MM.1S (cell line): ENCODE results near the gene ECPAS.

Source experiments
- DNase-seq: peaks from one replicate; pipeline ENCODE4 v3.0.0-alpha.2; 2015
- H2AFZ ChIP-seq: fragments of 300-600 bp; sonication (generic); 2 replicates; pipeline ENCODE4 v1.6.0; 2016; ENCODE audit warnings: antibody characterized with exemption, low read length
- H3F3A ChIP-seq: fragments of 300-600 bp; sonication (generic); 2 replicates; pipeline ENCODE4 v1.6.1; 2016; ENCODE audit warnings: mild to moderate bottlenecking, antibody characterized with exemption, low read length, moderate library complexity, mixed read lengths; ENCODE audit not compliant: insufficient read depth
- H3K27ac ChIP-seq: fragments of 300-600 bp; sonication (generic); 2 replicates; pipeline ENCODE4 v1.5.1; 2016; ENCODE audit warnings: mild to moderate bottlenecking, low read length
- H3K27me3 ChIP-seq: fragments of 300-600 bp; sonication (generic); replicated peaks from 2 replicates; pipeline ENCODE4 v1.6.0; 2016; ENCODE audit warnings: low read length; ENCODE audit not compliant: insufficient read depth
- H3K36me3 ChIP-seq: fragments of 300-600 bp; sonication (generic); replicated peaks from 2 replicates; pipeline ENCODE4 v1.6.1; 2016; ENCODE audit warnings: mild to moderate bottlenecking, low read length, mixed read lengths; ENCODE audit not compliant: insufficient read depth
- H3K4me1 ChIP-seq: fragments of 300-600 bp; sonication (generic); 2 replicates; pipeline ENCODE4 v1.6.1; 2016; ENCODE audit warnings: low read length, mixed read lengths
- H3K4me2 ChIP-seq: fragments of 300-600 bp; sonication (generic); 2 replicates; pipeline ENCODE4 v1.6.0; 2016; ENCODE audit warnings: low read depth, low read length
- H3K4me3 ChIP-seq: fragments of 300-600 bp; sonication (generic); 2 replicates; pipeline ENCODE4 v1.5.1; 2016; ENCODE audit warnings: low read length, mixed read lengths
- H3K79me2 ChIP-seq: fragments of 300-600 bp; sonication (generic); 2 replicates; pipeline ENCODE4 v1.6.1; 2016; ENCODE audit warnings: mixed run types, low read length, mixed read lengths
- H3K9ac ChIP-seq: fragments of 300-600 bp; sonication (generic); 2 replicates; pipeline ENCODE4 v1.6.1; 2016; ENCODE audit warnings: low read length, mixed read lengths
- H3K9me2 ChIP-seq: fragments of 300-600 bp; sonication (generic); replicated peaks from 2 replicates; pipeline ENCODE4 v1.6.1; 2016; ENCODE audit warnings: mild to moderate bottlenecking, low read length, mixed read lengths; ENCODE audit not compliant: insufficient read depth
- H3K9me3 ChIP-seq: fragments of 300-600 bp; sonication (generic); replicated peaks from 2 replicates; pipeline ENCODE4 v1.6.1; 2016; ENCODE audit warnings: mild to moderate bottlenecking, low read length, mixed read lengths; ENCODE audit not compliant: insufficient read depth
- H4K20me1 ChIP-seq: fragments of 300-600 bp; sonication (generic); 2 replicates; pipeline ENCODE4 v1.6.1; 2016; ENCODE audit warnings: mild to moderate bottlenecking, low read length, moderate library complexity, mixed read lengths; ENCODE audit not compliant: insufficient read depth
- CTCF ChIP-seq: fragments of 300-600 bp; sonication (generic); IDR thresholded peaks from 2 replicates; pipeline ENCODE4 v1.5.1; 2016; ENCODE audit warnings: antibody characterized with exemption, low read length, mixed read lengths
- EZH2 ChIP-seq: fragments of 300-600 bp; sonication (generic); optimal IDR thresholded peaks from 2 replicates; pipeline ENCODE3; 2017; ENCODE audit warnings: low read depth, mild to moderate bottlenecking, antibody characterized with exemption, low read length, mixed read lengths
- EZH2phosphoT487 ChIP-seq: fragments of 300-600 bp; sonication (generic); IDR thresholded peaks from 2 replicates; pipeline ENCODE4 v1.6.1; 2018; ENCODE audit warnings: antibody characterized with exemption, low read length

The ECPAS gene

GRCh38 chr9:111356481-111357244, 127.5 kb downstream of the ECPAS start:
- Histone ChIP-seq H3K27me3 (no peaks in the 10 kb centered on the region), H3K27ac (no peak overlapping the region), H3K4me1 (peaks cover 8% of the 10 kb centered on the region; the same call in 1 of the 2 replicates), H4K20me1 (no peaks in the 10 kb centered on the region), H2AFZ (no peak overlapping the region), H3K9me2 (no peaks in the 10 kb centered on the region), H3K4me2 (no peak overlapping the region), H3K4me3 (no peak overlapping the region), H3F3A (peaks cover 7% of the 10 kb centered on the region; the same call in 1 of the 2 replicates), H3K36me3 (no peaks in the 10 kb centered on the region), H3K9ac (no peak overlapping the region), H3K79me2 (no peaks in the 10 kb centered on the region), H3K9me3 (no peaks in the 10 kb centered on the region)
- no peak for DNase-seq
- no peak for TF ChIP-seq CTCF
- no peak for TF ChIP-seq EZH2
- TF ChIP-seq EZH2phosphoT487 = no peak

- no peak for DNase-seq
- Histone ChIP-seq H4K20me1 (no peaks in the 10 kb centered on the region), H3K9me3 (no peaks in the 10 kb centered on the region), H3K4me2 (no peak overlapping the region), H3K9ac (no peak overlapping the region), H3K4me1 (peaks cover 8% of the 10 kb centered on the region; the same call in 1 of the 2 replicates), H3K27ac (no peak overlapping the region), H3F3A (peaks cover 7% of the 10 kb centered on the region; the same call in 1 of the 2 replicates), H2AFZ (no peak overlapping the region), H3K36me3 (no peaks in the 10 kb centered on the region), H3K9me2 (no peaks in the 10 kb centered on the region), H3K4me3 (no peak overlapping the region), H3K27me3 (no peaks in the 10 kb centered on the region), H3K79me2 (no peaks in the 10 kb centered on the region)
- no peak for TF ChIP-seq CTCF
These were observed 131.6 kb downstream of the ECPAS start for GRCh38 chr9:111352545-111352944.

GRCh38 chr9:111350556-111350955, 133.6 kb downstream of the ECPAS start:
- H3K4me3 ChIP-seq = no peak overlapping the region
- no peak for TF ChIP-seq CTCF
- TF ChIP-seq EZH2phosphoT487 = no peak
- TF ChIP-seq EZH2 = no peak
- no peaks in the 10 kb centered on the region for H3K79me2 ChIP-seq
- no peaks in the 10 kb centered on the region for H3K36me3 ChIP-seq
- no peak overlapping the region for H3K9ac ChIP-seq
- H3K9me2 ChIP-seq = no peaks in the 10 kb centered on the region
- no peak overlapping the region for H3K27ac ChIP-seq
- H2AFZ ChIP-seq = no peak overlapping the region
- no peaks in the 10 kb centered on the region for H3K9me3 ChIP-seq
- no peaks in the 10 kb centered on the region for H4K20me1 ChIP-seq
- H3K27me3 ChIP-seq = no peaks in the 10 kb centered on the region
- H3F3A ChIP-seq = 0 out of 2 replicates have a peak, but pooled peaks cover under 1% of the 10 kb centered on the region
- peaks cover 8% of the 10 kb centered on the region; the same call in 1 of the 2 replicates for H3K4me1 ChIP-seq
- DNase-seq = no peak
- no peak overlapping the region for H3K4me2 ChIP-seq
